OCI-LY1 (cell line): Measurements from ENCODE around the gene ARMH4.

Experiments
- H2AFZ ChIP-seq: fragments of 200-600 bp; sonication (generic), shearing (Covaris generic); 2 replicates; pipeline ENCODE4 v1.6.0; 2014; ENCODE audit warnings: antibody characterized with exemption, mild to moderate bottlenecking, low read length
- H3F3A ChIP-seq: fragments of 200-600 bp; sonication (generic), shearing (Covaris generic); 2 replicates; pipeline ENCODE4 v1.6.0; 2014; ENCODE audit warnings: mild to moderate bottlenecking, antibody characterized with exemption, low read length, moderate library complexity; ENCODE audit not compliant: insufficient read depth
- H3K27ac ChIP-seq: fragments of 200-600 bp; sonication (generic); 2 replicates; pipeline ENCODE4 v1.5.1; 2014; ENCODE audit warnings: low read length, mixed run types, mild to moderate bottlenecking, low read depth; ENCODE audit not compliant: poor library complexity, severe bottlenecking
- H3K27me3 ChIP-seq: fragments of 200-600 bp; sonication (generic); 2 replicates; pipeline ENCODE4 v1.6.0; 2014; ENCODE audit warnings: antibody characterized with exemption, mild to moderate bottlenecking, low read length, moderate library complexity; ENCODE audit not compliant: insufficient read depth
- H3K36me3 ChIP-seq: fragments of 200-600 bp; sonication (generic); 2 replicates; pipeline ENCODE4 v1.6.1; 2014; ENCODE audit warnings: mild to moderate bottlenecking, antibody characterized with exemption, low read length, moderate library complexity, mixed read lengths; ENCODE audit not compliant: insufficient read depth
- H3K4me1 ChIP-seq: fragments of 200-600 bp; sonication (generic); 2 replicates; pipeline ENCODE4 v1.5.1; 2014; ENCODE audit warnings: mild to moderate bottlenecking, low read length, moderate library complexity; ENCODE audit not compliant: insufficient read depth, severe bottlenecking
- H3K4me2 ChIP-seq: fragments of 200-600 bp; sonication (generic), shearing (Covaris generic); 2 replicates; pipeline ENCODE4 v1.6.1; 2014; ENCODE audit warnings: low read length
- H3K4me3 ChIP-seq: fragments of 200-600 bp; sonication (generic); 2 replicates; pipeline ENCODE4 v1.5.1; 2014; ENCODE audit warnings: low read length, low read depth, mild to moderate bottlenecking, mixed read lengths; ENCODE audit not compliant: poor library complexity, severe bottlenecking
- H3K79me2 ChIP-seq: fragments of 200-600 bp; shearing (Covaris generic); 2 replicates; pipeline ENCODE4 v1.6.1; 2016; ENCODE audit warnings: mixed run types, low read length, mixed read lengths; ENCODE audit not compliant: insufficient read depth
- H3K9ac ChIP-seq: fragments of 200-600 bp; sonication (generic), shearing (Covaris generic); 2 replicates; pipeline ENCODE4 v1.6.1; 2014; ENCODE audit warnings: mild to moderate bottlenecking, low read length, mixed read lengths
- H3K9me2 ChIP-seq: fragments of 200-600 bp; sonication (generic), shearing (Covaris generic); 2 replicates; pipeline ENCODE4 v1.6.1; 2014; ENCODE audit warnings: low read depth, mild to moderate bottlenecking, low read length, mixed read lengths
- H3K9me3 ChIP-seq: fragments of 200-600 bp; shearing (Covaris generic); 2 replicates; pipeline ENCODE4 v1.6.1; 2014; ENCODE audit warnings: low read length, mixed read lengths
- H4K20me1 ChIP-seq: fragments of 200-600 bp; sonication (generic), shearing (Covaris generic); 2 replicates; pipeline ENCODE4 v1.6.0; 2016; ENCODE audit warnings: mild to moderate bottlenecking, low read length; ENCODE audit not compliant: insufficient read depth
- EZH2 ChIP-seq: fragments of 200-600 bp; sonication (generic), shearing (Covaris generic); IDR thresholded peaks from 2 replicates; pipeline ENCODE4 v1.8.0; 2017; ENCODE audit warnings: borderline replicate concordance, mixed run types, mild to moderate bottlenecking, antibody characterized with exemption, low read length, moderate library complexity, mixed read lengths
- TF ChIP-seq, protein P1 (sequence below): fragments of 200-600 bp; sonication (generic), shearing (Covaris generic); IDR thresholded peaks from 2 replicates; pipeline ENCODE4 v1.5.1; 2017; ENCODE audit warnings: mild to moderate bottlenecking, antibody characterized with exemption, low read length, moderate library complexity, mixed read lengths

Gene ARMH4

DNA sequence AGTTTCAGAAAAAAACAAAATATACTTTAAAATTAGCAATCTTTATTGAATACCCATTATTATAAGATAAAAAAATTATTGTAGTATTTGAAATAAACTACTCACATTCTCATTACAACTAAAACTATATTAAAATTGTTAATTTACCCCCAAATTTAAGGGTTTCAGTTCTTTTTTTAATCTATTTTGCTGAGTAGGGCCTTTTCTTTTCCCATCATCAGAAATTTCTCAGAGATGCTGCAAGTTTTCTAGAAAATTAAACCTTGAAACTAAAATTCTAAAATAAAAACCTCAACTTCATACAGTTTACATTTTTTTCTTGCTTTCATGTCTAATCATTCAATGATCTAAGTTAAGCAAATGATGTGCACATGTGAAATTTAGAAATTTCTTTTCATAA is 10.1 kb downstream of the ARMH4 start:
- H3K4me1 ChIP-seq: no peaks in the 10 kb centered on the region
- H3K27ac ChIP-seq: no peak overlapping the region
- no peak overlapping the region for H2AFZ ChIP-seq
- H3K9me2 ChIP-seq: no peaks in the 10 kb centered on the region
- no peaks in the 10 kb centered on the region for H3K79me2 ChIP-seq
- H3K4me2 ChIP-seq: no peak overlapping the region
- no peaks in the 10 kb centered on the region for H3K9me3 ChIP-seq
- H3K9ac ChIP-seq: no peak overlapping the region; the same call in 1 of the 2 replicates
- no peaks in the 10 kb centered on the region for H4K20me1 ChIP-seq
- H3F3A ChIP-seq: no peaks in the 10 kb centered on the region
- no peak overlapping the region for H3K4me3 ChIP-seq
- TF ChIP-seq, protein P1, sequence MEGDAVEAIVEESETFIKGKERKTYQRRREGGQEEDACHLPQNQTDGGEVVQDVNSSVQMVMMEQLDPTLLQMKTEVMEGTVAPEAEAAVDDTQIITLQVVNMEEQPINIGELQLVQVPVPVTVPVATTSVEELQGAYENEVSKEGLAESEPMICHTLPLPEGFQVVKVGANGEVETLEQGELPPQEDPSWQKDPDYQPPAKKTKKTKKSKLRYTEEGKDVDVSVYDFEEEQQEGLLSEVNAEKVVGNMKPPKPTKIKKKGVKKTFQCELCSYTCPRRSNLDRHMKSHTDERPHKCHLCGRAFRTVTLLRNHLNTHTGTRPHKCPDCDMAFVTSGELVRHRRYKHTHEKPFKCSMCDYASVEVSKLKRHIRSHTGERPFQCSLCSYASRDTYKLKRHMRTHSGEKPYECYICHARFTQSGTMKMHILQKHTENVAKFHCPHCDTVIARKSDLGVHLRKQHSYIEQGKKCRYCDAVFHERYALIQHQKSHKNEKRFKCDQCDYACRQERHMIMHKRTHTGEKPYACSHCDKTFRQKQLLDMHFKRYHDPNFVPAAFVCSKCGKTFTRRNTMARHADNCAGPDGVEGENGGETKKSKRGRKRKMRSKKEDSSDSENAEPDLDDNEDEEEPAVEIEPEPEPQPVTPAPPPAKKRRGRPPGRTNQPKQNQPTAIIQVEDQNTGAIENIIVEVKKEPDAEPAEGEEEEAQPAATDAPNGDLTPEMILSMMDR: no peak
- TF ChIP-seq EZH2: no peak
- H3K27me3 ChIP-seq: no peaks in the 10 kb centered on the region
- H3K36me3 ChIP-seq: no peaks in the 10 kb centered on the region

DNA sequence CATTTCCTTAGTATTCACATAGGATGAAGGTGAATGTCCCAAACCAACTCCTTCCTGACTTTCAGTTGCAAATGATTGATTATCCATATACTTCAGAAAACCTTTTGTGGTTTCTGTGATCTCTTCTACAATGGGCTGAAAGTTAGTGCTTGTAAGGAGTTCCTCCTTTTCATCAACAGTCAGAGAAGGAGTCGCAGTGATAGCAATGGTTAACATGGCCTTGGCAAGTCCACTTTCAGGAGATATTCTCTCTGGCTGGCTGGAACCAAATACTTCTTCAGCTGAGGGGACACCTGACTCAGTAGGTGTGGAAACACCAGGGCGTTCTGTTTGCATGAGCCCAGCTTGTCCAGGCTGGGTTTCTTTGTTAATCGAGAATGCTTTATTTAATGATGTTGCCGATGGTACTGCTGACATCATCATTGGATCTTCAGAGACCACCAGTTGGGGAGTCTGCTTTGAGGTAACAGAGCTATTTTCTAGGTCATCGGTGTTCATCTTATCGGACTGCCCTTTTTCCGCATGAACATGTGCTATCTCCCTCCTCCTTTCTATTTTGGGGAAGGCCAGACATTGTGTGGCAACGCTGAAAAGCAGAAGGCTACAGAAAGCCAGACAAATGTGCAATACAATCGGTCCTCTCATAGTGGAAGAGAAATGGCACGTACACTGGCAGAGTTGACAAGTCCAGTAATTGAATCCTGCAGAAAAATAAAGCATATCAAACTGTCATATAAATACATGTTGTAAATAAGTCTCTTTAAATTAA is 13.1 kb downstream of the ARMH4 start:
- no peaks in the 10 kb centered on the region for H3K9me2 ChIP-seq
- no peaks in the 10 kb centered on the region for H4K20me1 ChIP-seq
- H3K9me3 ChIP-seq: no peaks in the 10 kb centered on the region
- H3K4me3 ChIP-seq: no peak overlapping the region
- H3K79me2 ChIP-seq: no peaks in the 10 kb centered on the region
- H3K36me3 ChIP-seq: no peaks in the 10 kb centered on the region
- no peaks in the 10 kb centered on the region for H3K4me1 ChIP-seq
- no peak overlapping the region for H3K9ac ChIP-seq
- no peaks in the 10 kb centered on the region for H3F3A ChIP-seq
- no peak overlapping the region for H2AFZ ChIP-seq
- no peaks in the 10 kb centered on the region for H3K27me3 ChIP-seq
- H3K27ac ChIP-seq: no peak overlapping the region
- H3K4me2 ChIP-seq: no peak overlapping the region
- TF ChIP-seq, protein P1: no peak
- TF ChIP-seq EZH2: no peak

DNA sequence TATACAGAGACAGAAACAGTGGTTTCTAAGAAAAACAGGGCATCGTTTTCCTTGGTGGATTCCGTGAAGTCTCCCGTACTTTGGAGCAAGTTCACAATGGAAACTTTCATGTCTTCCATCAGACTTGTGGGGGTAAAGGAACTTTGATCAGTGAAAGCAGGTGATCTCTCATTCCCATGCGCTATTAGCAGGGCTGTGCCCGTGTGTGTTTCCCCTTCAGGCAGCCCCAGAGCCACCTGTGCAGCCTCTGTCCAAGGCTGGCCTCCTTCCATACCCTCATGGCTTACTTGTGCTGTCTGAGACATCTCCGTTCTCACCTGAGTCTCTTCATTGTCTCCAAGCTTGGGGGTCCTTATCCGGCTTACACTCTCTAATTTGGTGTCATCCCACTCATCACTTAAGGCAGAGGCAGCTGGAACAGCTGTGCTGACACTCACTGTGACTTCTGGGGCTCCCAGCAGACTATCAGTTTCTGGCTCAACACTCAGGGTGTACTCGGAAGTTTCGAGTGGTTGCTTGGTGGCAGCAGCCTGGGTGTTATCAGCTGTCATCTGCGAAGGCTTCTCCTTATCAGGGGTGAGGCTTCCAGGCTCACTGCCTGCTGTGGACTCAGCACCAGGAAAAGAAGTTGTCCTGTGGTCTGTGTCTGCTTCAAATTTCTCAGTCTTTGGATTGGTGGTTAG is 13.8 kb downstream of the ARMH4 start:
- H3K9me2 ChIP-seq: no peaks in the 10 kb centered on the region

More for the DNA sequence above, 13.8 kb downstream of the ARMH4 start:
- Histone ChIP-seq H3K36me3 (no peaks in the 10 kb centered on the region), H3K27ac (no peak overlapping the region), H3K9ac (no peak overlapping the region), H3K9me3 (no peaks in the 10 kb centered on the region), H4K20me1 (no peaks in the 10 kb centered on the region), H2AFZ (no peak overlapping the region), H3K4me1 (no peaks in the 10 kb centered on the region), H3K27me3 (no peaks in the 10 kb centered on the region), H3K4me3 (no peak overlapping the region), H3K4me2 (no peak overlapping the region), H3F3A (no peaks in the 10 kb centered on the region), H3K79me2 (no peaks in the 10 kb centered on the region)
- TF ChIP-seq, protein P1: no peak
- no peak for TF ChIP-seq EZH2
